ENCODE data around the gene ATXN7. TPM values are rescaled to one million over a fixed set of nuclear protein-coding genes. Genes with fewer than 3 reads are reported as not detected.

ATXN7 gene
- total RNA-seq, 4 donors from 2014 or later: 48.5 to 80.3 (median 75.2) TPM

- Histone ChIP-seq H3K27me3 (no peaks in the 10 kb centered on the region), H3K36me3 (no peaks in the 10 kb centered on the region), H3K27ac (peak overlapping the region in 1 of 4 donors; percentile 28), H3K9me3 (no peaks in the 10 kb centered on the region), H3K4me1 (peaks cover 0 to 25% (median 9%) of the 10 kb centered on the region in 4 donors), H3K4me3 (no peak overlapping the region)
- TF ChIP-seq, protein P1, sequence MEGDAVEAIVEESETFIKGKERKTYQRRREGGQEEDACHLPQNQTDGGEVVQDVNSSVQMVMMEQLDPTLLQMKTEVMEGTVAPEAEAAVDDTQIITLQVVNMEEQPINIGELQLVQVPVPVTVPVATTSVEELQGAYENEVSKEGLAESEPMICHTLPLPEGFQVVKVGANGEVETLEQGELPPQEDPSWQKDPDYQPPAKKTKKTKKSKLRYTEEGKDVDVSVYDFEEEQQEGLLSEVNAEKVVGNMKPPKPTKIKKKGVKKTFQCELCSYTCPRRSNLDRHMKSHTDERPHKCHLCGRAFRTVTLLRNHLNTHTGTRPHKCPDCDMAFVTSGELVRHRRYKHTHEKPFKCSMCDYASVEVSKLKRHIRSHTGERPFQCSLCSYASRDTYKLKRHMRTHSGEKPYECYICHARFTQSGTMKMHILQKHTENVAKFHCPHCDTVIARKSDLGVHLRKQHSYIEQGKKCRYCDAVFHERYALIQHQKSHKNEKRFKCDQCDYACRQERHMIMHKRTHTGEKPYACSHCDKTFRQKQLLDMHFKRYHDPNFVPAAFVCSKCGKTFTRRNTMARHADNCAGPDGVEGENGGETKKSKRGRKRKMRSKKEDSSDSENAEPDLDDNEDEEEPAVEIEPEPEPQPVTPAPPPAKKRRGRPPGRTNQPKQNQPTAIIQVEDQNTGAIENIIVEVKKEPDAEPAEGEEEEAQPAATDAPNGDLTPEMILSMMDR (IDR thresholded peaks at IDR 0.05): no peak
- TF ChIP-seq POLR2A (IDR thresholded peaks at IDR 0.05): no peak
- DNase-seq: no peak
Measured at GRCh38 chr3:63933459-63933858, 69.8 kb downstream of the ATXN7 start.

DNA sequence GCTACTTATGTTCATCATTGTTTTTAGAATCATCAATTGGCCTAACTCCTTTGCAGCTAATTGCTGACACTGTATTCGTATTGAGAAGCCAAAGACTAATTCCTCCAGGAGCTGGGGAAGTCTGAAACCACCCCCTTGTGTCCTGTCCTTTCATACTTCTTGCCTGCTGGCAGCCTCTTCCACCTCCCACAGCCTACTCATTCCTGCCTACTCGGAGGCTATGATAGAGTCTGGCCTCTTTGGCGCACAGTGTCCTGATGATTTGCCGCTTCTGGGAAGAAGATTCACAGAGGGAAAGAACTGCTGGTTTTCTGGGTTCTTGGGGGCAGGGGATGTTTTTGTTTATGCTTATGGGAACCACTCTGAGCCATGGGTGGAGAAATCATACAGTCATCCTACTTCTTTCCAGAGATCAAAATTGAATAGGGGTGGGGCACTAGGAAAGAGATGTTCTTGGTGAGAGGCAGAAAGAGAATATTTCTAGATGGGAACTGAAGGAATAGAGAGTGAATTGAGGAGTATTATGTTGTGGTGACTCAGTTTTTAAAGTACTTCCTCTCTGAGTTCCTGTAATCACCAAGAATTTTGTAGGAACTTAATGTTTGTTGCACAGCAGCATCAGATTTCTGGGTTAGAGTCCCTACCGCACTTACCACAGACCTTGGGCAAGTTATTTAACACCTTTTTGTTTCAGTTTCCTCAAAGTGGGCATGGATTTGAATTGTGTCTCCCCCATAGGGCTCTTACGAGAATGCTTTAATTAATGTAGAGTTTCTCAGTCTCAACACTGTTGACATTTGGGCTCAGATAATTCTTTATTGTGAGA, 70.6 kb downstream of the ATXN7 start:
- TF ChIP-seq, protein P1 (IDR thresholded peaks at IDR 0.05): no peak
- no peak for TF ChIP-seq POLR2A (IDR thresholded peaks at IDR 0.05)
- Histone ChIP-seq H3K4me3 (no peak overlapping the region), H3K36me3 (no peaks in the 10 kb centered on the region), H3K27ac (peak overlapping the region in 3 of 4 donors; percentile 2 to 28 (median 2)), H3K4me1 (peaks cover 0 to 26% (median 9%) of the 10 kb centered on the region in 4 donors), H3K9me3 (no peaks in the 10 kb centered on the region), H3K27me3 (no peaks in the 10 kb centered on the region)
- DNase-seq: no peak

GRCh38 chr3:63936925-63937324, 73.3 kb downstream of the ATXN7 start:
- TF ChIP-seq, protein P1 (IDR thresholded peaks at IDR 0.05): no peak
- TF ChIP-seq POLR2A (IDR thresholded peaks at IDR 0.05): no peak
- DNase-seq: no peak

DNA sequence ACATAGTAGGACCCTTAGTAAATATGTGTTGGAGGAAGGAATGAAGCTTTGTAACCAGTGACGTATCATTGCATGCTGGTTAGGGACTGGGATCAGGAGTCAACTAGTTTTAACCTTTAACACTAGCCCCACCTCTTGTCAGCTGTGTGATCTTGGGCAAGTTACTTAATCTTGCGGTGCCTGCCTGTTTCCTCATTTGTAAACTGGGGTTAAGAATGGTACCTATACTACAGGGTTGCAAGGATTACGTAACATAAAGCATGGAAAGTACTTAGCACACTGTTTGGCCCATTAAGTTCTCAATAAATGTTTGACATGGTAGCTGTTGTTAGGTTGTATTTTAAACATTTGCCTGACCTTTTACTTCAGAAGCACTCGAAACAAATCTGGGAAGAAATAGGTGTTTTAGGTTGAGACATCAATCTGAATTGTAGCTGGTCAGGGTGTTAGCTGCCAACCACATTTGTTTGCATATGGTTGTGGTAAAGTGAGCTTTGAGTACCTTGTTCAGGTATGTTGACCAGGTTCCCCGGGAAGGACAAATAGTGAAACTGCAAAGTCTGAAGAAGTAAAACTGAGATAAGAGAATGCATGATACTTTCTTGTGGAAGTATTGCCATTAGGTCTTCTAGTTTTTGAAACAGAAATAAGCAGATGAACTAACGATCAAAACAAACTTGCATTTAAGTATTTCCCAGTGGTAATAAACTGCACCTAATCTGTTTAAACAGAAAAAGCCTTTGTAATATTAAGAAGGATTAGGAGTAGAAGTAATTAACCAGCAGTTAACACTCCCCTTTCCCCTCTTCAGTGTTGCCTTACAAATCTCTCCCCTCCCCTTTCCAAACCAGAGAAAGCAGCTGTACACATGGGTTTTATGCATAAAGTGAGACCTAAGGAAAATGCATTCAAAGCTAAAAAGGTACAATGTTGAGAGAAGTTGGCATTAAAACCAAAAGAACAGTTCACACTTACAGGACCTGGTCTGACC, 74.3 kb downstream of the ATXN7 start:
- Histone ChIP-seq H3K9me3 (no peaks in the 10 kb centered on the region), H3K27me3 (no peaks in the 10 kb centered on the region), H3K27ac (peak overlapping the region in 2 of 4 donors; percentile 15 to 28), H3K4me1 (peaks cover 0 to 22% (median 9%) of the 10 kb centered on the region in 4 donors), H3K36me3 (no peaks in the 10 kb centered on the region), H3K4me3 (no peak overlapping the region)
- TF ChIP-seq, protein P1 (IDR thresholded peaks at IDR 0.05): no peak
- no peak for TF ChIP-seq POLR2A (IDR thresholded peaks at IDR 0.05)
- DNase-seq: peak in 1 of 3 donors; percentile 65

More at GRCh38 chr3:63936925-63937324, 73.3 kb downstream of the ATXN7 start:
- H3K27ac ChIP-seq: no peak overlapping the region
- H3K27me3 ChIP-seq: no peaks in the 10 kb centered on the region
- H3K9me3 ChIP-seq: no peaks in the 10 kb centered on the region
- no peak overlapping the region for H3K4me3 ChIP-seq
- H3K4me1 ChIP-seq: peaks cover 0 to 26% (median 9%) of the 10 kb centered on the region in 4 donors
- H3K36me3 ChIP-seq: no peaks in the 10 kb centered on the region

GRCh38 chr3:63940389-63940757, 76.7 kb downstream of the ATXN7 start:
- Histone ChIP-seq H3K36me3 (no peaks in the 10 kb centered on the region), H3K4me3 (no peak overlapping the region), H3K27ac (no peak overlapping the region), H3K4me1 (peaks cover 0 to 22% (median 0%) of the 10 kb centered on the region in 4 donors), H3K27me3 (no peaks in the 10 kb centered on the region), H3K9me3 (no peaks in the 10 kb centered on the region)
- DNase-seq: no peak
- TF ChIP-seq, protein P1 (IDR thresholded peaks at IDR 0.05): no peak
- no peak for TF ChIP-seq POLR2A (IDR thresholded peaks at IDR 0.05)

Measured in Peyer's patch (tissue), 4 donors.